HG03045 (cell line): ENCODE results near the gene PTPRG.

Experiments
- ATAC-seq: cut with Tn5 transposase; IDR thresholded peaks from one replicate; pipeline ENCODE4 v1.9.1; 2021; ENCODE audit warnings: mild to moderate bottlenecking, moderate library complexity; ENCODE audit not compliant: unreplicated experiment

Gene PTPRG

GRCh38 chr3:61562042-61562720, 810 bp downstream of the PTPRG start:
- ATAC-seq, result no peak

GRCh38 chr3:61562721-61563312, 1.4 kb downstream of the PTPRG start:
- no peak for ATAC-seq

GRCh38 chr3:61563313-61564271, 2.2 kb downstream of the PTPRG start:
- ATAC-seq, result no peak

- no peak for ATAC-seq
These were observed 3.2 kb downstream of the PTPRG start for GRCh38 chr3:61564395-61565059.

GRCh38 chr3:61565569-61565968, 4.2 kb downstream of the PTPRG start:
- no peak for ATAC-seq

GRCh38 chr3:61568127-61568526, 6.8 kb downstream of the PTPRG start:
- ATAC-seq, result no peak

- no peak for ATAC-seq
These were observed 8.6 kb downstream of the PTPRG start for GRCh38 chr3:61569856-61570580.

- ATAC-seq, result no peak
These were observed 9.4 kb downstream of the PTPRG start for GRCh38 chr3:61570813-61571212.

GRCh38 chr3:61571516-61572336, 10.4 kb downstream of the PTPRG start:
- no peak for ATAC-seq

GRCh38 chr3:61572879-61573278, 11.5 kb downstream of the PTPRG start:
- ATAC-seq, result no peak

- no peak for ATAC-seq
These were observed 12.1 kb downstream of the PTPRG start for GRCh38 chr3:61573441-61573840.

GRCh38 chr3:61574854-61575253, 13.5 kb downstream of the PTPRG start:
- ATAC-seq, result no peak

- no peak for ATAC-seq
These were observed 14.5 kb downstream of the PTPRG start for GRCh38 chr3:61575893-61576292.

- ATAC-seq, result no peak
These were observed 16.4 kb downstream of the PTPRG start for GRCh38 chr3:61577760-61578159.

GRCh38 chr3:61578667-61579367, 17.4 kb downstream of the PTPRG start:
- ATAC-seq, result no peak

- no peak for ATAC-seq
These were observed 18.3 kb downstream of the PTPRG start for GRCh38 chr3:61579685-61580084.

GRCh38 chr3:61580982-61581643, 19.7 kb downstream of the PTPRG start:
- ATAC-seq, result no peak

GRCh38 chr3:61582287-61582686, 20.9 kb downstream of the PTPRG start:
- no peak for ATAC-seq

GRCh38 chr3:61582846-61583245, 21.5 kb downstream of the PTPRG start:
- ATAC-seq, result no peak
